ENCODE measurements around the gene DHRS4. TPM values are rescaled to one million over a fixed set of nuclear protein-coding genes. Genes with fewer than 3 reads are reported as not detected.
"Not testable (repeated sequence)": the region's sequence is repeated elsewhere in the genome, so short reads cannot be mapped to it uniquely, and the experiment has no call there.

The DHRS4 gene
- total RNA-seq, 1 donor: 14.1 TPM

DNA sequence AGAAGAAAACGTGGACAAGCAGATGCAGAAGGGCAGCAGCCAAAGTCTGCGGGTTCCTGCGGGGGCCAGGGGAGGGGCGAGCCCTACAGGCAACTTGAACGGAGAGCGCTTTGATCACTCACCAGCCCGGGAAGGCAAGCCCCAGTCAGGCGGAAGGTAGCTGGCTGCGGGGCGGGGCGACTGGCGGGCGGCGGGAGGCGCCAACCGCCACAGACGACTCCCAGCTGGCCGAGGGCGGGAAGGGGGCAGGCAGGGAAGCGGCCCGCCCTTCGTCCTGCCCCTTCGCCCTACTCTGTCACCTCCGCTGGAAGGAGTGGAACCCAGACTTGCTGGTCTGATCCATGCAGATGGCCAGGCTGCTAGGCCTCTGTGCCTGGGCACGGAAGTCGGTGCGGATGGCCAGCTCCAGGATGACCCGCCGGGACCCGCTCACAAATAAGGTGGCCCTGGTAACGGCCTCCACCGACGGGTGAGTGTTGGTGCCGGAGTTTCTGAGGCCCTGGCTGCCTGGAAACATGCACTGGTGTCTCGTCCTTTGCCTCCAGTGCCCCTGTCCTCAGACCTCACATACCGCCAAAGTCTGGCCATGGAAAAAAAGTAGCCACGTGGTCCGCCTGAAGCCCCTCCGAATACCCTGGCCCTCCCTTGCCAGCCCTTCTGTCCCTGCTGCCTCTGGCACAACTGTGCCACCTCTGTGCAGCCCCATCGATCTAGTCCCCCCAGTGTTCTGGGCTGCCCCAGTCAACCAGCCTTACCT, 35.2 kb downstream of the DHRS4 start, which contains the start of gene DHRS4L2:
DHRS4L2 (plus strand) TSS at position 323 of the 757 bp plus-strand sequence; CDS start at position 342, 19 bp downstream.
- H3K27me3 ChIP-seq (ENCODE audit: insufficient read depth, low read length); H3K9me3 ChIP-seq (ENCODE audit: low read depth, low read length): not testable (repeated sequence)
- Histone ChIP-seq H3K4me1 (ENCODE audit: insufficient read depth, low read length) (peaks cover 29% of the 10 kb centered on the region), H3K4me3 (ENCODE audit: low read length) (peak within 1 kb of the TSS; percentile 27)

DNA sequence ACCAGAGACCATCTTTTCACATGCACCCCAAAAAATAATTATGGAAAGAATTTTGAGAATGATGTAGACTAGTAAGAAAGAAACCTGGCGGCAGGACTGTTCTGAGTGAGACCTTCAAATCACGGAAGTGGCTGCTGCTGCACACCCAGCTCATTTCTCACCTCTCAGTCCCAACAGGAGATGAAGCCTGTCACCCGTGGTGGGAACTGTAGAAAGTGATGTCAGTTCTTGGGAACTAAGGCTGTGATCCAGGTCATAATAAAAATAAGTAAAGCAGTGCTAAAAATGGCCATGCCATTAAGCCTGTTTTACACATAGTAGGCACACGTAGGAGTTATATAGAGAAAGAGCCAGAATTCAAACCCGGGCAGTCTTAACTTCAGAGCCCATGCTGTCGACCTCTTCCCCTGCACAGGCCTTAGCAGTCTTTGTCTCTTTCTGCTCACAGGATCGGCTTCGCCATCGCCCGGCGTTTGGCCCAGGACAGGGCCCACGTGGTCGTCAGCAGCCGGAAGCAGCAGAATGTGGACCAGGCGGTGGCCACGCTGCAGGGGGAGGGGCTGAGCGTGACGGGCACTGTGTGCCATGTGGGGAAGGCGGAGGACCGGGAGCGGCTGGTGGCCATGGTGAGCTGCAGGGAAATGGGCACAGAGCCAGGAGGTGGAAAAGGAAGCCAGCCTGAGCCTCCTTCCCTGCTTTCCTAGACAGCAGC, 36.3 kb downstream of the DHRS4 start:
- H3K9me3 ChIP-seq (ENCODE audit: low read depth, low read length); H3K4me3 ChIP-seq (ENCODE audit: low read length): not testable (repeated sequence)

DNA sequence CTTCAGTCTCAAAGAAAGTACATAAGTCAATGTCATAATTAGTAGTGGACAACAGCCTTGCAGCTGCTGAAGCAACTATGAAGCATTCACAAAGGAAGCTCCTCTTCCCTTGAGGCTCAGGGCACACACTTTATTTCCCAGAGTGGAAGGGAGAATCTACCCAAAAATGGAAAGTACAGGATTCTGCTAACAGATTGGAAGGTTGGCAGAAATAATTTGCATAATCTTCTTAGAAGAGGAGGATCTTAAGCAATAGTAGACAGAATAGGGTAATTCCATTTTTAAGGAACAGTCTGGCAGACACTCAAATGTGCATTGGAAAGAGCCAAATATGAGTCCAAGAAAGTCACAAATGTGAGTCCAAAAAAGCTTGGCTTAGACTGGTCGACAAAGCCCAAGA, 37.4 kb downstream of the DHRS4 start:
- not testable (repeated sequence) for H3K4me3 ChIP-seq (ENCODE audit: low read length)
- peaks cover 16% of the 10 kb centered on the region for H3K4me1 ChIP-seq (ENCODE audit: insufficient read depth, low read length)

More for the DNA sequence above, 36.3 kb downstream of the DHRS4 start:
- not testable (repeated sequence) for H3K27me3 ChIP-seq (ENCODE audit: insufficient read depth, low read length)
- peaks cover 27% of the 10 kb centered on the region for H3K4me1 ChIP-seq (ENCODE audit: insufficient read depth, low read length)

DNA sequence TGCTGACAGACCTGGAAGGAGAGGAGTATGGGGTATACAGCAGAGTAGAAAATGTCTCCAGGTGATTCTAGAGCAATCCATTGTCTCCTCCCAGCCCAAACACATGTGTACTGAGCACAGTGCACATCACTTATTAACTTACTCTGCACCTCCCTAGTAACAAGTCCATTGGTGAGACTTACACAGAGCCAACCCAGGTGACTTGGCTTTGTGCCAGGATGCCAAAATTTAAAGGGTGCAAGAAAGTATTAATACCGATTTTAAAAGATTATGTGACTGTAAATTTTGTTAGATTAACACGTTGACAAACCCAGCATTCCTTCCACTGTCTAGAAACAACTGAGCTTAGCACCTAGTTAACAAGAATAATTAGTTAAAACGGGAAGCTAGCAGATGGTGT, 39.5 kb downstream of the DHRS4 start:
- not testable (repeated sequence) for H3K4me3 ChIP-seq (ENCODE audit: low read length); H3K9me3 ChIP-seq (ENCODE audit: low read depth, low read length); H3K27me3 ChIP-seq (ENCODE audit: insufficient read depth, low read length)
- H3K4me1 ChIP-seq (ENCODE audit: insufficient read depth, low read length): peaks cover 15% of the 10 kb centered on the region

More for the DNA sequence above, 37.4 kb downstream of the DHRS4 start:
- not testable (repeated sequence) for H3K9me3 ChIP-seq (ENCODE audit: low read depth, low read length); H3K27me3 ChIP-seq (ENCODE audit: insufficient read depth, low read length)

DNA sequence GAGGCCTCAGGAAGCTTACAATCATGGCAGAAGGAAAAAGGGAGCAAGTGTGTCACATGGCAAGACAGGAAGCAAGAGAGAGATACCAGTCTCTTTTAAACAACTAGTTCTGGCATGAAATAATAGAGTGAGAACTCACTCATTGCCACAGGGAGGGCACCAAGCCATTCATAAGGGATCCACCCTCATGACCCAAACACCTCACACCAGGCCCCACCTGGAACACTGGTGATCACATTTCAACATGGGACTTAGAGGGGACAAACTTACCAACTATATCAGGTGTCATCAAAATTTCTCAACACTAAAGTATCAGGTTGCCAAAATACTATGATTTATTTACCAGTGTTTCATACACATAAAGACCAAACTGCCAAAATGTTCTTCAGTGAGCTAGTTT, 42.4 kb downstream of the DHRS4 start:
- H3K4me3 ChIP-seq (ENCODE audit: low read length); H3K4me1 ChIP-seq (ENCODE audit: insufficient read depth, low read length); H3K27me3 ChIP-seq (ENCODE audit: insufficient read depth, low read length); H3K9me3 ChIP-seq (ENCODE audit: low read depth, low read length): not testable (repeated sequence)

DNA sequence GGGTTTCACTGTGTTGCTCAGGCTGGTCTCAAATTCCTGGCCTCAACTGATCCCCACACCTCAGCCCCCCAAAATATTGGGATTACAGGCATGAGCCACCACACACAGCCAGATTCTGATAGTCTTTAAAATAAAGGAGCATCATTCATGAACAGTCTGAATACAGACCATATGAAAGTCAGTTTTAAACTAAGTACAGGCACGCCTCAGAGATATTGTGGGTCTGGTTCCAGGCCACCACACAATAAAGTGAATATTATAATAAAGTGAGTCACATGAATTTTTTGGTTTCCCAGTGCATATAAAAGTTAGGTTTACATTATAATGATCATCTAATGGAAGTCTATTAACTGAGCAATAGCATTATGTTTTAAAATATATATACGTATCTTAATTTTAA, 43.3 kb downstream of the DHRS4 start:
- not testable (repeated sequence) for H3K9me3 ChIP-seq (ENCODE audit: low read depth, low read length); H3K4me1 ChIP-seq (ENCODE audit: insufficient read depth, low read length); H3K4me3 ChIP-seq (ENCODE audit: low read length)

DNA sequence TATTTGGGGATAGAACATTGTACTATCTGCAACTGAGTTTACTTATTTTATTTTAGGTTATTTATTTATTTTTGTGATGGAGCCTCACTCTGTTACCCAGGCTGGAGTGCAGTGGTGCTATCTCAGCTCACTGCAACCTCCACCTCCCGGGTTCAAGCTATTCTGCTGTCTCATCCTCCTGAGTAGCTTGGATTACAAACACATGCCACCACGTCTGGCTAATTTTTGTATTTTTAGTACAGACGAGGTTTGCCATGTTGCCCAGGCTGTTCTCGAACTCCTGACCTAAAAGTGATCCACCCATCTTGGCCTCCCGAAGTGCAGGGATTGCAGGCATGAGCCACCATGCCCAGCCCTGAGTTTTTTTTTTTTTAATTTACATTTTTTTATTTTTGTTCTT, 46.1 kb downstream of the DHRS4 start:
- H3K4me3 ChIP-seq (ENCODE audit: low read length); H3K4me1 ChIP-seq (ENCODE audit: insufficient read depth, low read length); H3K9me3 ChIP-seq (ENCODE audit: low read depth, low read length); H3K27me3 ChIP-seq (ENCODE audit: insufficient read depth, low read length): not testable (repeated sequence)

More for the DNA sequence above, 43.3 kb downstream of the DHRS4 start:
- H3K27me3 ChIP-seq (ENCODE audit: insufficient read depth, low read length): not testable (repeated sequence)

DNA sequence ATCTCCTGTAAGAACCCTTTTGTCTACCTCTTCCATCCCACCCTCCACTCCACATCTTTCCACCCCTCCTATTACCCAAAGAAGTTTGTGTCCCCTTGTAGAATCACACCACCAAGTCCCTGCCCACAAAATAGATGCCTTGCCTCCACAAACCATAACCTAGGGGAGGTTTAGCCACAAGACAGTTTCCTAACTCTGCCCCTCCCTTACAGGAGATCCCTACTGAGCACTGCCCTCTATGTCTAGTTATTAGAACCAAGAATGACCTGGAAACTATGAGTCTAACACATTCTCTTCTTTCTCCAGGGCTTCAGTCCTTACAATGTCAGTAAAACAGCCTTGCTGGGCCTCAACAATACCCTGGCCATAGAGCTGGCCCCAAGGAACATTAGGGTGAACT, 47.5 kb downstream of the DHRS4 start:
- not testable (repeated sequence) for H3K27me3 ChIP-seq (ENCODE audit: insufficient read depth, low read length); H3K4me1 ChIP-seq (ENCODE audit: insufficient read depth, low read length); H3K9me3 ChIP-seq (ENCODE audit: low read depth, low read length); H3K4me3 ChIP-seq (ENCODE audit: low read length)

DNA sequence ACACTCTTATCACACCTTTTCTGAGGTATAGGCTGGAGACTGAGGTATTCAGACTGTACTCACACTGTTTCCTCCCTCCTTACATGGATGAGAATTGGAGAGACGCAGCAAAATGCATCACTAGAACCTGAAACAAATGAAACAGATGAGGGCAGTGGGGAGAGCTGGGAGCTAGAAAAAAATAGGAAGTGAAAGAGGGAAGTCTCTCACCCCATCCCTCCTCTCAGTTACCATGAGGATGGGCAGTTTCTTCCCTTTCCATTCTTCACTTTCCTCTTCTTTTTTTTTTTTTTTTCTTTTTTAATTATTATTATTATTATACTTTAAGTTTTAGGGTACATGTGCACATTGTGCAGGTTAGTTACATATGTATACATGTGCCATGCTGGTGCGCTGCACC, 48.1 kb downstream of the DHRS4 start:
- H3K9me3 ChIP-seq (ENCODE audit: low read depth, low read length); H3K4me1 ChIP-seq (ENCODE audit: insufficient read depth, low read length); H3K27me3 ChIP-seq (ENCODE audit: insufficient read depth, low read length); H3K4me3 ChIP-seq (ENCODE audit: low read length): not testable (repeated sequence)

DNA sequence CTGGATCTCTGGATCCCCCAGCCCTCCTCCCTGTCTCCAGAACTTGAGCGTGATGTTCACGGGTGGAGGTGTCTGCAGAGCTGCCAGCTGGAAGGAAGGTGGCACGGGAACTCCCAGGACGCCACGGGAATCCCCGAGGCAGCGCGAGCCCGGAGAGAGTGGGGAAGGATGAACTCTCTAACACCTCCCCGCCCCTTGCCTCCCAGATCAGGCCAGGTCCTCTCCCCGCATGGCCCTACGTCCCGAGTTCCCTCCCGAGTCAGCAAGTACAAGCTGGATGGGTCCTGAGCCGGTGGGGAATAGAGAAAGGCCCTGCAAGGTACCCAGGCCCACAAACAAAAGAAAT, 52.9 kb downstream of the DHRS4 start:
- H3K4me1 ChIP-seq (ENCODE audit: insufficient read depth, low read length); H3K9me3 ChIP-seq (ENCODE audit: low read depth, low read length): not testable (repeated sequence)
- H3K4me3 ChIP-seq (ENCODE audit: low read length): peak overlapping the region; percentile 26

DNA sequence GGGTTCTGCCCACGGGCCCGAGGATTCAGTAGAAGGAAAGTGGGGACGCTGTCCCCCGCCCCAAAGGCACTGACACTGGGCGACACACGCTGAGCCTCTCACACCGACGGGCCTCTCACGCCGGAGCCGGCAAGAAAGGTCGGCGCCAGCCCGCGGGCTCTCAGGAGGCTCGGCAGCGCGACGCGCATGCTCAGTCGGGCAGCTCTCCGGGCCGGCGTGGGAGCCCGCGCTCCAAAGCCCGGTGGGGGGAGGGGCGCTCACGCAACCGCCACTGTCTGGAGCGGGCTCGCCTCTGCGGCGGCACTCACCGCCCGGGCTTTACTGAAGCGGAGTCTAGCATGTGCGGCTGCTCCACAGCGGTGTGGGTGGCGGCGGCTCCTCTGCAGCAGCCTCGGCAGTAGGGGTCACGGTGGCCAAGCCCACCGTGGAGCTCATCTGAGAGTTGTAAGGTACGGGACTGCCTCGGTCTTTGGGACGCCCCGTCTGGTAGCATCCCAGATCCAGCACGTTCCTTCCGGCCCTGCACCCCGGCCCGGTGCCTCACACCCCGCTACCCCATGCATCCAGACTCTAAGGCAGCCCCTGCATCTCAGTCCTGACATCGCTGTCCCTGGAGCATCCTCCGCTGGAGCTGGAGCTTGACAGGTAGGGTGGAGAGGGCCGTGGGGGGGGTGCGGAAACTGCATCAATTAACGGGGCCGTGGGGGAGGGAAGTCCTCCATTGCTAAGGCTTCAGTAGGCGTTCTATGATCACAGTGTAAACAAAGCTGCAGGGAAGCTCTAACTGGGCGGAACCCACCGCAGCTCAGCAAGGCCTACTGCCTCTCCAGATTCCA, 53.5 kb downstream of the DHRS4 start:
- H3K4me3 ChIP-seq (ENCODE audit: low read length): peak overlapping the region; percentile 26
- H3K27me3 ChIP-seq (ENCODE audit: insufficient read depth, low read length); H3K4me1 ChIP-seq (ENCODE audit: insufficient read depth, low read length); H3K9me3 ChIP-seq (ENCODE audit: low read depth, low read length): not testable (repeated sequence)

More for the DNA sequence above, 52.9 kb downstream of the DHRS4 start:
- H3K27me3 ChIP-seq (ENCODE audit: insufficient read depth, low read length): not testable (repeated sequence)

DNA sequence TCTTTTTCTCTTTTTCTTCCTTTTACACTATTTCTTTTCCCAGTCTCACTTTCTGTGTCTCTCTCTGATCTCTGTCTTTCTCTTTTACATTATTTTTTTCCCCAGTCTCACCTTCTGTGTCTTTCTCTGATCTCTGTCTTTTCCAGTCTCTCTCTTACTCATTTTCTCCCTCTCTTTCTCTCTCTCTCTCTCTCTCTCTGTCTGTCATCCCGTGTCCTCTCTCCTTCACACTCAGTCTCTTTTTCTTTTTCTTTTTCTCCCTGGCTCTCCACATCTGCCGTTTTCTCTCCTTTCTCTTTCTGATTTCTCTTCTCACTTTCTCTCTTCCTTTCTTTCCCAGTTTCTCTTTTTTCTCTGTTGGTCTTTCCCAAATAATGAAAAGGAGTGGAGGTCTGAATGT, 57.5 kb downstream of the DHRS4 start:
- Histone ChIP-seq H3K27me3 (ENCODE audit: insufficient read depth, low read length) (no peaks in the 10 kb centered on the region), H3K4me3 (ENCODE audit: low read length) (no peak overlapping the region), H3K4me1 (ENCODE audit: insufficient read depth, low read length) (peaks cover 15% of the 10 kb centered on the region), H3K9me3 (ENCODE audit: low read depth, low read length) (no peaks in the 10 kb centered on the region)

DNA sequence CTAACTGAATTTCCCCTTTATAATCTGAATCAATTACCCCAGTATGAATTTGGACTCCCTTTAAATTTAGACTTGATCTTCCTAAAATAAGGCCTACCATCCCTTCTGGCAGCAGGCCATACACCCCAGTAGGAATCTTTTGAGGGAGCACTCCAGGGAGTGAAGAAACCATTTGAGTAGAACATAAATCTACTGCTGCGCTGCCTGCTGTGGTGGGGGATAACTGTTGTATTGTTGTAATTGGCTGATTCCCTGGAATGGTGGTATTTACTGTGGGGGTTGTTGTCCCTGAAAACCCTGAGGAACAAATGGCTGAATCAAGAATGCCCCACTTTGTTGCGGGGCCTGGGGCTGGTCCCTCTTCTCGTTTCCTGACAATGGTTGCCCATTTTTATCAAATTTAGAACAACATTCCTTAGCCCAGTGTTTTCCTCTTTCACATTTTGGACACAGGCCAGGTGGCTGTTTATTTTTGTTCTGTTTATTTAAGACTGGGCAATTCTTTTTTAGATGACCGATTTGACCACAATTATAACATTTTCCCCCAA, 59.2 kb downstream of the DHRS4 start:
- H3K9me3 ChIP-seq (ENCODE audit: low read depth, low read length); H3K27me3 ChIP-seq (ENCODE audit: insufficient read depth, low read length); H3K4me3 ChIP-seq (ENCODE audit: low read length): not testable (repeated sequence)
- peaks cover 13% of the 10 kb centered on the region for H3K4me1 ChIP-seq (ENCODE audit: insufficient read depth, low read length)

DNA sequence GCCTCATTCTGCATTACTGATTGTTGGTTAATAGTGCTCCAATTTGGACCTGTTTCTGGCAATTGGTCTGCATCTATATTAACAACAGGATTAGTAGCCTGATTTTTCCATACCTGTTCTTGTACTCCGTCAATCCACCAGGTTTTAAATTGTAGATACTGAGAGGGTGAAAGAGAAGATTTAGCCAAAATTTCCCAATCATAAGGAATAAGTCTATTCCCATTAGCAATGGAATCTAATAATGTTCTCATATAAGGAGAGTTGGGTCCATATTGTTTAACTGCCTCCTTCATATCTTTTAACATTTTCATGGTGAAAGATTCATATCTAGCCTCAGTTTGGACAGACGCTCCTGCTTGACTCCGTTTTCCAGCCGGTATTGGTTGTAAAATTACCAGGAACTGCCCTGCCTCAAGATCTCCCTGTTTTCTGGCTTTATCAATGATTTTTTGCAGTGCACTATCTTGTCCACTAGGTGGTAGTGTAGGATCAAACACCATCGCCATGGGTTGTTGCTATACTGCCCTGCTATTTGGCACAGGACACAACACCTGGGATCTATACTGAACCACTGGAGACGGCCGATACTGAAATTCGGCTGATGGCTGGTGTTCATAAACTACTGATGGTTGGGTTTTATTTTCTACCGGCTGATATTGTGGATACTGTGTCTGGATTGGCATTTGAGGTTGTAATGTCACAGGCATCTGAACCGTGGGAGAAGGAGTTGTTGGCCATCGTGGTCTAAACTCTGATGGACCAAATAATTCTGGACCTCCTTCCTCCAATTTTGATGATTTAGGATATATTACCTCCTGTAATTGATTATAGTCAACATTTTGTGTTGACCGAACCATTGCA, 60.3 kb downstream of the DHRS4 start:
- peaks cover 13% of the 10 kb centered on the region for H3K4me1 ChIP-seq (ENCODE audit: insufficient read depth, low read length)
- no peak overlapping the region for H3K4me3 ChIP-seq (ENCODE audit: low read length)
- H3K9me3 ChIP-seq (ENCODE audit: low read depth, low read length): no peaks in the 10 kb centered on the region
- no peaks in the 10 kb centered on the region for H3K27me3 ChIP-seq (ENCODE audit: insufficient read depth, low read length)

All from mononuclear cell (primary cell).